Suppressor macrophage treated with lipopolysaccharide for 1 hour (primary cell): ENCODE data around the gene IGSF22.
"Not testable (repeated sequence)": the region's sequence is repeated elsewhere in the genome, so short reads cannot be mapped to it uniquely, and the experiment has no call there.

Source experiments
- DNase-seq, 3 donors: peaks; one replicate each; pipeline ENCODE4 v3.0.0-alpha.2; 2020 to 2022

Gene IGSF22

DNA sequence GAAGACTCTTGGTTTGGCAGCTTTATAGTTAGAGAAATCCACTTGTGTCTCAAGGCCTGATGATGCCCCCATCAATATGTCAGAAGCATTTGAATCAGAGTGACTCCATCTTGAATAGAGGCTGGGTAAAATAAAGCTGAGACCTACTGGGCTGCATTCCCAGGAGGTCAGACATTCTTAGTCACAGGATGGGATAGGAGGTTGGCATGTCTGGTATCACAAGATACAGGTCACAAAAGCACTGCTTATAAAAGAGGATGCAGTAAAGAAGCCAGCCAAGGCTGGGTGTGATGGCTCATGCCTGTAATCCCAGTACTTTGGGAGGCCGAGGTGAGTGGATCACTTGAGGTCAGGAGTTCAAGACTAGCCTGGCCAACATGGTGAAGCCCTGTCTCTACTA lies 44.0 kb downstream of the IGSF22 start:
- not testable (repeated sequence) for DNase-seq

DNA sequence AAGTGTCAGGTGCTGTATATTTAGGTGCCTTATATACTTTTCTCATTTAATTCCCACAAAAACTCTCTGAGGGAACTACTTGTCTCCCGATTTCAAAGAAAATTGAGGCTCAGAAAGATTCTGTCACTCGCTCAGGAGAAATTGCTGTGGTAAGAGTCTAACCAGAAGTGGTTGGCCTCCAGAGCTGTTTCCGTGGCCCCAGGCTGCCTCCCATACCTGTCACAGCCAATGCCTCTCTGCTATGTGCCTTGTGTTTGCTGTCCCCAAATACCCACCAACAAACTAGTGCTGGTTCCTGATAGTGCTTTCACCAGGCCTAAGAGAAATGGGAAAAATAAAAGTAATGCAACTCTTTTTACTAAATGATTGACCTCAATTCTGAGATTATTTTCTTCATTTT lies 48.4 kb downstream of the IGSF22 start:
- peak in 1 of 3 donors; percentile 1 for DNase-seq

DNA sequence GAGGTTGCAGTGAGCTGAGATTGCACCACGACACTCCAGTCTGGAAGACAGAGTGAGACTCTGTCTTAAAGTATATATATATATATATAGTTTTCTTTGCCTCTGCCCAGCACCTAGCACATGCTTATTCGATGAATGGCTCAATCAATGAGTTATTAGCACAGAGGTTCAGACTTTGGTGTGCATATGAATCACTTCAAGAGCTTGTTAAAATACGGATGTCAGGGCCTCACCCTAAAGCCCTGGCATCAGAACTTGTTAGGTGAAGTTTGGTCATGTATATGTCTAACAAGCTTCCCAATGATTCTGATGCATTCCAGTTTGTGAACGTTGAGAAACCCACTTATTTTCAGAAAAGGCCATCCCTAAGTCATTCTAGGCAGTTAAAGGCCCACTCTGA lies 49.2 kb downstream of the IGSF22 start:
- DNase-seq = peak in 1 of 3 donors; percentile 9

DNA sequence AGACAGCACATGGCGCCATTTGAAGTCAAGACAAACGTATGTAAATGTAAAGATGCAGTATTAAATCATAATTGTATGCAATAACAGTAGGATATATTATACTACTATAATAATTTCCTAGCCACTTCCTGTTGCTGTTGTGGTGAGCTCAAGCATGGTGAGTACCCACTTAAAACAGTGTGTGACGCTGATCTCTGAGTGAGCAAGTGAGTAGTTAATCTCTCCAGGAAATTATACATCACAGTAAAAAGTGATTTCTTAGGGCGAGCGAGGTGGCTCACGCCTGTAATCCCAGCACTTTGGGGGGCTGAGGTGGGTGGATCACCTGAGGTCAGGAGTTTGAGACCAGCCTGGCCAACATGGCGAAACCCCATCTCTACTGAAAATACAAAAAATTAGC lies 53.8 kb downstream of the IGSF22 start:
- DNase-seq = peak; percentile 21 to 50 (median 45)

DNA sequence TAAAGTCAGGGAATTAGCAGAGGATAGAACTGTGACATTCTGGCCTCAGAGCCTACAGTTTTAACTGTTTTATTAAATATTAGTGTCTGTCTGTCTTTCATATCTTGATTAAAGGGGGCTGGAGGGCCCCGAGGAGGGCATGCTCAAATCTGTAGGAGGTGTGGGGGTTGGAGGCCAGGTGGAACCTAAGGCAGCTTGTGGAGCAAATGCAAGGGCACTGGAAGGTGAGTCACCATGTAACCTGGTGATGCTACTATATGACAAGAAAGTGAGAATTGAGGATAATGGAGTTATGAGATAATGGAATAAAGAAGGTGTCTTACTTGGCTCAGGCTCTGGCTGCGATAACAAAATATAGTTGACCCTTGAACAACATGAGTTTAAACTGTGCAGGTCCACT lies 54.7 kb downstream of the IGSF22 start:
- no peak for DNase-seq

DNA sequence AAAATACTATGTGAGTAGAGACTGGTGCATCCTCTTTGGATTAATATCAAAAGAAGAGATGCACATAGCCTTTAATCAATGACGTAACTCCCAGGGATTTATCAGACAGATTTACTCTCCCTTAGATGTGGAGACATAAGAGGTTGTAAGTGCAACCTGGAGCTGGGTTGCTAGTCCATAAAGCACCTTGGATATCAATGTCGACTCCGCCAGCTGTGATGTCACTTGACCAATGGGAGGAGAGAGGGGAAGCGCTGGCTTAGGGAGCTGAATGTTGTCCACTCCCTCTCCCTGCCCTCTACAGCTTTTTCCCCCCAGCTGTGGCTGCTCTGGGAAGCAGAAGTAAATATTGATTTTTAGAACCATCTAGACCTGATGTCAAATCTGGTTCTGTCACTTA lies 56.3 kb downstream of the IGSF22 start:
- DNase-seq = peak in 1 of 3 donors; percentile 16

DNA sequence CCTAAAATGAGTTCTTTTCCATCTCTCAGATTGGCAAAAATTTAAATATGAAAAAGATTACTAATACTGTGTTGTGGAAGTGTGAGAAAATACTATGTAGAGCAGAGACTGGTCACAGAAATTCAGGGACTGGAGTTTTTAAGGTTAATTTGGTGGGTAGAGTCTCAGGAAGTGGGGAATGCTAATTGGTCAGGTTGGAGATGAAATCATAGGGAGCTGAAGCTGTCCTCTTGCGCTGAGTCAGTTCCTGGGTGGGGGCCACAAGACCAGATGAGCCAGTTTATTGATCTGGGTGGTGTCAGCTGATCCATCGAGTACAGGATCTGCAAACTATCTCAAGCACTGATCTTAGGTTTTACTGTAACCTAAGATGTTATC lies 56.8 kb downstream of the IGSF22 start:
- peak; percentile 37 to 70 (median 63) for DNase-seq

DNA sequence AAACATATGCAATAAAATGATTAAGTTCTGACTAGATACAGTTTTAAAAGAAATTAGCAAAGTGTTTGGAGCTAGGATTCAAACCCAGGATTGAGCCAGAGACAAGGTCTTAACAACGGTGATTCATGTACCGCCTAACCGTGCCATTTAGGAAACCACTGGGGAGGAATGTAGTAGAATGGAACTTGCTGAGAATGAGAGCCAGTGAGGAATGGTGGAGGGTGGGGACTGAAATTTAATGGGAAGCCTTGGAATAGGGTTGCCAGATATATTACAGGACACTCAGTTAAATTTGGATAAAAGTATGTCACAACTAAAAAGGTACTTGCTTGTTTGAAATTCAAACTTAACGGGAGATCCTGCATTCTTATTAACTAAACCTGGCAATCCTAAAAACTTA lies 57.9 kb downstream of the IGSF22 start:
- peak in 1 of 3 donors; percentile 19 for DNase-seq

DNA sequence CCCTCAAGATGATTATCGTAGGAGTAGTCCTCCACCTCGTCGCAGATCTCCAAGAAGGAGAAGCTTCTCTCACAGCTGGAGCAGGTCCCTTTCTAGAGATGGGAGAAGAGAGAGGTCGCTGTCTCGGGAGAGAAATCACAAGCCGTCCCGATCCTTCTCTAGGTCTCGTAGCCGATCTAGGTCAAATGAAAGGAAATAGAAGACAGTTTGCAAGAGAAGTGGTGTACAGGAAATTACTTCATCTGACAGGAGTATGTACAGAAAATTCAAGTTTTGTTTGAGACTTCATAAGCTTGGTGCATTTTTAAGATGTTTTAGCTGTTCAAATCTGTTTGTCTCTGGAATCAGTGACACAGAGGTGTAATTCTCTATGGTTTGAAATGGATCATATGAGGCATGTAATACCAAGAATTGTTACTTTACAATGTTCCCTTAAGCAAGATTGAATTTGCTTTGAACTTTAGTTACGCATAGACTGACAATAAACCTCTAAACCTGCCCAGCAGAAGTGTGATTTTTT lies 60.6 kb downstream of the IGSF22 start:
- DNase-seq = peak in 1 of 3 donors; percentile 16

DNA sequence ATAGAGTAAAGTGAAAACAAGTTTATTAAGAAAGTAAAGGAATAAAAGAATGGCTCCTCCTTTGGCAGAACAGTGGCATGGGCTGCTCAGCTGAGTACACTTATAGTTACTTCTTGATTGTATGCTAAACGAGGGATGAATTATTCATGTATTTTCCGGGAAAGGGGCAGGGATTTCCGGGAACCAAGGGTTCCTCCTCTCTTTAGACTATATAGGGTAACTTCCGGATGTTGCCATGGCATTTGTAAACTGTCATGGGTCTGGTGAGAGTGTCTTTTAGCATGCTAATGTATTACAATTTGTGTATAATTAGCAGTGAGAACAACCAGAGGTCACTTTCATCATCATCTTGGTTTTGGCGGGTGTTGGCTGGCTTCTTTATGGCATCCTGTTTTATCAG lies 68.3 kb downstream of the IGSF22 start:
- DNase-seq = peak in 1 of 3 donors; percentile 28
